DMS153 (cell line): Measurements from ENCODE around the gene CLIC3.

Source experiments
- DNase-seq: peaks from one replicate; lab custom pipeline; 2025; lab: John Stamatoyannopoulos, UW

CLIC3 gene

DNA sequence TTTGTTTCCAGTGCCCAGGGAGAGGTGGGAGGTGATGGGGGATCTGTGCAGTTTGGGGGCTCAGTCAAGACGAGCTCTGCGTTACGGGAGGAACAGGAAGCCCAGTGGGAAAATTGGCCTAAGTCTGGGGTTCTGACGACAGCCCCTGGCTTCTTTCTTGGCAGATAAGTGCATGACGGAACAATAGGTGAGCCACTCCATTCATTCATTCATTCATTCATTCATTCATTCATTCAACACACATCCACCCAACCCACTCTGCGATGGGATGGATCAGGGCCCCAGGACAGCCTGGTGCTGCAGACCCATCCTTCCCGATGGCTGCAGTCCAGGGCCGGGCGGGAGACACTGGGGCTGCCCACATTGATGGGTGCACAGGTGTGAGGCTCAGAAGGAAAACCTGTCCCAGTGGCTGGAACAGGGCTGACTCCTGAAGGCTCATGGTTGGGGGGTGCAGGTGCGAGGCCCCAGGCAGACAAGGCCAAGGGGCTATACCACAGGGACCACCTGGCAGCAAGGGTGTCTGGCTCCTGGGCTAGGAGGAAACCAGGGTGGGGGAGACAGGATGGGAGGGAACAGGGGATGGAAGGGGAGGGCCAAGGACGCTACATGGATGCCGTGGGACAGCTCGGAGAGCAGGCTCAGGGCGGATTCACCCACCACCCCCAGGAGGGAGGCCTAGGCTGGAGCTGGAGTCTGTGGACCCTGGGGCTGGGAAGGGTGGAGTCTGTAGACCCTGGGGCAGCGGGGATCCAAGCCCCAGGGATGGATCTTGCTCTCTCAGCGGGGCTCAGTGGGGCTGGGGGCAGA is 15.5 kb downstream of the CLIC3 start:
- DNase-seq = no peak

DNA sequence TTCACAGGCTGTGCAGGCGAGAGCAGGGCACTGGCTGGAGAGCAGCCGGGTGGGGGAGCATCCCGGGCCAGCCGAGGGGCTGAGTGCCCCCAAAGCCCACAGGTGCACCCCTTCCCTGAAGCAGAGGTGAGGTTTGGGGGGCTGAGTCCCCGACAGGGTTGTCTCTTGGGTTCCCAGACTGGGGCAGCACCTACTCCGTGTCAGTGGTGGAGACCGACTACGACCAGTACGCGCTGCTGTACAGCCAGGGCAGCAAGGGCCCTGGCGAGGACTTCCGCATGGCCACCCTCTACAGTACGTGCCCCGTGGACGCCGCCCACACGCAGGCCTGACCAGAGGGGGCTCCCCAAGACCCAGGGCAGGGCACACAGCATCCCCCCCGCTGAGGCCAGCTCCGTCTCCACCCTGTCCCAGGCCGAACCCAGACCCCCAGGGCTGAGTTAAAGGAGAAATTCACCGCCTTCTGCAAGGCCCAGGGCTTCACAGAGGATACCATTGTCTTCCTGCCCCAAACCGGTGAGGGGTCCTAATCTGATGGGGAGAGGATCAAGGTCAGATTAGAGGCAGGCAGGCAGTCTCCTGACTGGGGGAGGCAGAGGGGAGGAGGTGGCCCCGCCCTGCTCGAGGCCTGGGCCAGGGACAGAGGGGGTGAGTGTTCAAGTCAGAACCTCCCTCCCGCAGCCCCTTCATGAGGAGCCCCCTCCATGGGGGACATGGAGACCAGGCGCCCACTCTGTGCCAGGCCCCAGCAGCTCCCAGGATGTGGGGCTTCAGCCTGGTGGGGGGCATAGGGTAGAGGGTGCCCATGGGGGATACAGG is 16.4 kb downstream of the CLIC3 start:
- no peak for DNase-seq

DNA sequence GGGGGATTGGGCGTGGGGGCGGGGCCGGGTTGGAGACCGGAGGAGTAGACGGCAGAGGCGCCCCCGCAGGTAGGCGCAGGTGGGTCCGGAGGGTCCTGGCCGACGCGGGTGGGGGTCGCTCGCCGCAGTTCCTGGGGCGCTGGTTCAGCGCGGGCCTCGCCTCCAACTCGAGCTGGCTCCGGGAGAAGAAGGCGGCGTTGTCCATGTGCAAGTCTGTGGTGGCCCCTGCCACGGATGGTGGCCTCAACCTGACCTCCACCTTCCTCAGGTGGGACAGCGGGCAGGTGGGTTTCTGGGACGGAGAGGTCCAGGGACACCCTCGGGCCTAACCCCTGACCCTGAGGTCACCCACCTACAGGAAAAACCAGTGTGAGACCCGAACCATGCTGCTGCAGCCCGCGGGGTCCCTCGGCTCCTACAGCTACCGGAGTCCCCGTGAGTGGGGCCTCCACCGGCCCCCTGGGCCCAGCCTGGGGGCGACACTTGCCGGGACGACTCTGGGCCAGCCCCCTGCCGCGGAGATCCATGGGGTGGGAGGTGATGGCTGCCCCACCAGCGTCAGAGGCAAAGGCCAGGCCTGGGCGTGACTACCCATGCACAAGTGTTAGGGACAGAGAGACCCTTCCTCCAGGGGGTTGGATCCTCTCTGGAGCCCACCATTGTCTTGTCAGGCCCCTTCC is 17.4 kb downstream of the CLIC3 start:
- DNase-seq = no peak

DNA sequence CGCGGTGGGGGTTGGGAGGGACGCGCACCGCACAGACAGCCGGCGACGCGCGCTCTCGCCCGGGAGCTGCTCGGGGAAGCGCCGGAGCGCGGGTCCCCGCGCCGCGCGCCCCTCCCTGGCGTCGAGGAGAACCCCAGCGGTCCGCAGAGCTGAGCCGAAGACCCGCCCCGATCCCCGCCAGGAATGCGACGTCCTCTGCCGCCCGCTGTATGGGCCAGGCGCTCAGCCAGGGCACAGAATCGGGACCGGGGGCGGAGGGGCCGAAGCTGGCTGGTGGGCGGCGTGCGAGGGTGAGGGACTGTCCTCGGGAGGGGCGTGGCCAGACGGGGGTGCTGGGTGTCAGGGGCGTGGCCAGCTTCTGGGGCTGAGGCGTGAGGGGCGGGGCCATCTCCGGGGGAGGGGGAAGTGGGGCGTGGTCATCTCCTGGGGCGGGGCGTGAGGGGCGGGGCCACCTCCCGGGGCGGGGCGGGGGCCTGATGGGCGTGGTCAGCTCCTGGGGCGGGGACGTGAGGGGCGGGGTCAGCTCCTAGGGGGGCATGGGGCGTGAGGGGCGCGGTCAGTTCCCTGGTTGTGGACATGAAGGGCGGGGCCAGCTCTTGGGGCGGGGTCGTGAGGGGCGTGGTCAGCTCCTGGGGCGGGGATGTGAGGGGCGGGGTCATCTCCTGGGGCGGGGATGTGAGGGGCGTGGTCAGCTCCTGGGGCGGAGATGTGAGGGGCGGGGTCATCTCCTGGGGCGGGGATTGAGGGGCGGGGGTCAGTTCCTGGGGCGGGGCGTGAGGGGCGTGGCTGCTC is 18.1 kb downstream of the CLIC3 start:
- peak; percentile 32 for DNase-seq

DNA sequence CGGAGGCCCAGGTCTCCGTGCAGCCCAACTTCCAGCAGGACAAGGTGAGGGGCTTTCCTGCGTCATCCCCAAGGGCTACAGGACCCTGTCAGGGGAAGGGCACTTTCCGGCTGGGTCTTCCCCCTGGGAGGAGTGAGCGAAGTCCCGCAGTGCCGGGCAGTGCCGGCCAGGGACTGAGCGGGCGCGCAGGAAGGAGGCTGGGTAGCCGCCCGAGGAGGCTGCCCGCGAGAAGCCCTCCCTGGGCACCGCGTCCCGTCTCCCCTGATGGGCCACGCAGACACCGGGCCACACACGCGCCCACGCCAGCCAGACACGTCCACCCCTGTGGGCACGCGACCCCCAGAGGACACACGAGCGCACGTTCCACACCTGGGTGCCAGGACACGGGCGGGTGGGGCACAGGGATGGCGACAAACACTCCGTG is 18.7 kb downstream of the CLIC3 start:
- no peak for DNase-seq

DNA sequence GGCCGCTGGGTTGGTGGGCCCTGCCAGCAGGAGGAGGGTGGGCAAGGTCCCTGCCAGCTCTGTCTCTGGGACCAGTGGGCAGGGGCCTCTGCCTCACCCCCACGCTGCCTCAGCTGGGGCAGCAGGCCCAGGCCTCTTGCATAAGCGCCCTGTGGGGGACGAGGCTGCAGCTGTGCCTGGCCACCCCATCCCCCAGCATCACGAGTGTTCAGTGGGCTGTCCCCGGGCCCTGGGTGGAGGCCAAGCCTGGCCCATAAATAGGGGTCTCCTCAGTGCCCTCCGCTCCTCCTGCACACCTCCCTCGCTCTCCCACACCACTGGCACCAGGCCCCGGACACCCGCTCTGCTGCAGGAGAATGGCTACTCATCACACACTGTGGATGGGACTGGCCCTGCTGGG is 19.1 kb downstream of the CLIC3 start, which contains the start of gene PTGDS:
PTGDS (plus strand) TSS at position 282 of the 400 bp plus-strand sequence; CDS start at position 357, 75 bp downstream.
- DNase-seq = no peak

DNA sequence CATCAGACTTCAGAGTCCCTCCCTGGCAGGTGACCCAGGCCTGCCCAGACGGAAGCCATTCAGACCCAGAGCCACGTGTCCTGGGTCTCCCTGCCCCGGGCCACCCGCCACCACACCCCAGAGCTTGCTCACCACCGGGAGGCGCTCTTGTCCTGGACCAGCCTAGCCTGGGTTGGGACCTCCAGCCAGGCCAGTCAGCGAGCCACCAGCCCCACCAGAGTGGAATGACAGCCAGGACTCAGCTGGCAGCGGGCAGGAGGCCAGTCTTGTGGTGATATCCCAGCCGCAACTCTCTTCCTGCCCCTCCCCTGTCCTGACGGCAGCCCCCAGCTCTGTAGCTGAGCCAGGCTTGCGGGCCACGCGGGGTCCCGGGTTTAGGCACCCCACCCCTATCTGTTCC is 20.7 kb downstream of the CLIC3 start:
- no peak for DNase-seq

DNA sequence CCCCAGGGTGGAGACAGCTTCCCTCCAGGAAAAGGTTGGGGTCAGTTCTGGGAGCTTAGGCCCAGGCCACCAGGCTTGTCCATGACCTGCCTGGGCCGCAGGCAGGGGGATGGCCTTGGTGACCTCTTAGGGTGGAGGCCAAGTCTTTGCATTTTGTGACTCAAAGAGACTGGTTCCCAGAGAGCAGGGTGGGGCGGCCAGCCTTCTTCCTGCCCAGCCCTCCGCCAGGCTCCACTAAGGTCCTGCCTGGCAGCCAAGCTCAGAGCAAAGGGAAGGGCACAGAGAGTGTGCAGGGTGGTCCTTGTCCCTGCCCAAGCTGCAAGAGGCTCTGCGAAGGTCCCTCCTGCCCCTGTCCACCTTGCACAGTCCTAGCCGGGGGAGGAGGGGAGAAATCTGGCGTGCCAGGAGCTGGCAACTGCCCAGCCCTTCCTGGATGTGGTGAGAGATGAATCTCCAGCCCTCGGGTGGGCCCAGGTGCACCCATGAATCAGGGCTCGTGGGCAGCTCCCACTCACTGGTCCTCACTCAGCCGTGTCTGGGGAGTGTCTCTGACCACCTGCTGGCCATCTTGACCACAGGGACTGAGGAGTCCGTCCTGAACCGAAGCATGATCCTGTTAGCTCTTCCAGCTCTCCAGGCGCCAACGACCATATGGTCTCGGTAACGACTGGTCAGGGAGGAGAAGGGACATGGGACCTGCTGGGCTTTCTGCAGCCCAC is 21.4 kb downstream of the CLIC3 start:
- no peak for DNase-seq

DNA sequence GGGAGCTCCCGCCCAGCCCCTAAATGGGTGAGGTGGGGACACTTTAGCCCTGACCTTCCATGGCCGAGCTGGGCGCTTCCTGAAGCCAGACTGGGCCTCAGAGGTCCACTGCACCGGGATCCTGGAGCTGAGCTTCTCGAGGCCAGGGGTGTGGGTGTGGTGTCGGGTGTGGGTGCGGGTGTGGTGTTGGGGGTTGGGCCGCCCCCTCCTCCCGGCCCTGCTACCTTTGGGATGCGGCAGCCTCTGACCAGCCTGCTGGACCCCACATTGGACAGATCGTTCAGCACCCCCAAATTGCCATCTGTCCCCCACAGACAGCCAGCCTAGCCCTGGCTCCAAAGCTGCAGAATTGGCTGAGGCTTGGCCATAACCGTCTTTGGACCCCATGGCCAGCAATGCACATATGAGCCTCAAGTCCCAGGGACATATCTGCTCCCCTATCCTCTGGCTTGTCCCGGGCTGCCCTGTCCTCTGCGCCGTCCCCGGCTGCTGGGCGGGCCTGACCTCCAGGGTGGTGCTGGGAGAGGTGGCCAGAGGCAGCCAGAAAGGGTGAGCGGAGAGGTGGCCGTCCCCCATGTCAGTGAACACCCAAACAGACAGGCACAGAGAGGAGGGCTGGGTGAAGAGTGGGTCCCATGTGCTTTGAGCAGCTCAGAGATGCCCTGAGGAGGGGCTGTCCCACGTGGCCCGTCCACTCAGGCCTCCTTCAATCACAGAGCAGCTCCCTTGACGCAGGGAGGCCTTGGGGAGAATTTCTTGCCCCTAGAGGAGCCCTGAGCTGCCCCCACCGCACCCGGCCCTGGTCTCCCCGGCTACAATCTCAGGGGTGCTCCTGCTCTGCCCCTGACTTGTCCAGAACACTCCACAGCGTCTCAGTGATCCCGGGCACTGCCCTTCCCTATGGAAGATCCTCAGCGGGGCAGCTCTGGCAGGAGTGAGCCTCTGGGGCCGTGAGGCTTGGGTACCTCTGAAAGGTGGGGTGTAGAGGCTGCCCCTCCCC is 22.4 kb downstream of the CLIC3 start:
- DNase-seq = no peak

DNA sequence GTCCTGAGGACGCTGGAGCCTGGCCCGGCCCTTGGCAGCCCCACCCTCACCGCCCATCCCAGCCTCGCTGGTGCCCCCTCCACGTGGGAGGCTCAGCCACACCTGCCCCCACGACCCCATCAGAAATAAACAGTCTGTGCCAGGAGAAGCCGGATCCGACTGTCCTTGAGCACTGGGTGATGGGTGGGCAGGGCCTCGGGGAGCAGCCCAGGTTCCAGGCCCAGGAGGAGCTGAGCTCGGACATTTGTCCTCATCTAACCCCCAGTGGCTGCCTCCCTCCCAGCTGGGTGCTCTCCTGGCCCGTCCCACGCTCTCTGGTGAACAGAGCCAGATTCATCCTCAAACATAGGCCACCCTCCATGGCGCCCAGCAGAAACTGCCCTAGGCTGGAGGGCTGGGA is 23.6 kb downstream of the CLIC3 start:
- no peak for DNase-seq

DNA sequence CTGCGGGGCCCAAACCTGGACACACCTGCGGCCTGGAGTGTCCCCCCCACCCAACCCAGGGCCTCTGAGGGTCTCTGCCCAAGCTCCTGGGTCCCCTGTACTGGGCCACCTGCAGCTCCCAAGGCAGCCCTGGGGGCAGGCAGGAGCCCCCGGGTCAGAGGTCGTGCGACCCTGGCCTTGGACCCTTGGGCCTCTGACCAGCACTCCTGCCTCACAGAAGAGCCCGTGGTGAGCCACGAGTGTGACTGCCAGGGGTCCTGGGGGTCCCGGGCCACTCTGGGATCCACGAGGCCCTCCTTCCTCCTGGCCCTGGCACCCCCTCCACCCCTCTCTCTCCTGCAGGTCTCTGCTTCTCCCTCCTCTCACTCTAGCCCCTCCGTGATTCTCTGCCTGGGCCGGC is 24.0 kb downstream of the CLIC3 start:
- no peak for DNase-seq

DNA sequence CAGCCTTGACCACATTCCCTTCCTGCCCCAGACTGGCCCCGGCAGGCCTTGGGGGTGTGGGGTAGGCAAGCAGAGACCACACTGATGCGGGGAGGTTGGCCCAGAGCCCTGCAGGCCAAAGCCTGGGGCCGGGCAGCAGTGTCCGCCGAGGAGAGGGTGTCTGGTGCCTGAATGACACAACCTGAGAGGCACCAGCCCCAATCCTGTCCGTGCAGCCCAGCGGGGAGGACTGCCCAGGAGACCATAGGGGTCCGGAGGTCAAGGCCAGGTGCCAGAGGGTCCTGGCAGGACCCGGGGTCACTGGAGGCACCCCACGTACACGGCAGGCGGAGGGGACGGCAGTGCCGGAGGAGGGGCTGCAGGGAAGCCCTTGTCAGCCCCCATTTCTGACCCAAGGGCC is 24.6 kb downstream of the CLIC3 start:
- DNase-seq = no peak

DNA sequence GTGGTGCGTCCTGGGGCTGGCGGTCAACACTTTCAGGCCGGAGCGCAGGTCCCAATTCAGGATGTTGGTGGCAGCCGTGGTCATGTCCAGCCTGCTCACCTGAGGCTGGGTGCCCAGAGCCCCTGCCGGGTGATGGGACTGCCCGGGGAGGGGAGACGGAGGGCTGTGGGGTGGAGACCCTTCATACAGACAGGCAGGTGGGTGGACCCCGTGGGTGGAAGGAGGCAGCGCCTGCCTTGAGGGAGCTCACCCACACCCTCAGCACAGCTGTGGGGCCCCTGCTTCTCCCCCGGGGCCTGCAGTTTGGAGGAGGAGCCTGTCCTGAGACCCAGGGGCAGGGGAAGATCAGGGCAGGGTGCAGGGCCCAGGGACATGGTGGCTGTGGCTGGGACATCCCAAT is 26.0 kb downstream of the CLIC3 start:
- no peak for DNase-seq

DNA sequence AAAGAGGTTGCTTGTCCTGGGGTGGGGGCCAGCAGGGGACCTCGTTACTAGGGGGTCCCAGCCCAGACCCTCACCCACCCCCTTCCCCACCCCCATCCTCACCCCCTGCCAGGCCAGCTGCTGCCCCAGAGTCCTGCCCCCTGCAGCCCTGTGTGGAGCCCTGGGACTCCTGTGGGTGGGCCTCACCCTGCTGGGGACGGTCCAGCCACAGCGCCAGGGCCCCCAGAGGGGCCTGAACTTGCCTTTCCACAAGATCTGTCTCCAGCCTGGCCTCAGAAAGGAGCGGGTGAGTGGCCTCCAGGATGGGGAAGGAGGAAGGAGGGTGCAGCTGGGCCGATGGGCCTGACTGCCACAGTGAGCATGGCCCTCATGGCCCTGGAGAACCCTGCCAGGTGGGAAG is 26.6 kb downstream of the CLIC3 start:
- DNase-seq = no peak

DNA sequence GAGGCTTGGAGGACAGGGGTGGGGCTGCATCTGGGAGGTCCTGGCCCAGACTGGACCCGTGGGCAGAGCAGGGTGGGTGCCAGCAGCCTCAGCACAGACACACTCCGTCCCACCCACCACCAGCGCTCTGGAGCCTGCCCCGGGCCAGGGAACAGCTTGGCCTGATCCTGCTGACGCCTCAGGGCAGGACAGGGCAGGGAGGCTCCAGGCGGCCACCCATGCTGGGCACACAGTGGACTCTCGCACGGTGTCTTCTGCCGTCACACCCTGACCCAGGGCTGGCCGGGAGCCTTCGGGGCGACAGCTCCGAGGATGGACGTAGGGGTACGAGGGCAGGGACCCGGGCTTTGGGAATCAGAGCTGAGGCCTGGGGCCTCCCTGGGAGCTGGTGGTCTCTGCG is 27.2 kb downstream of the CLIC3 start:
- DNase-seq = no peak

DNA sequence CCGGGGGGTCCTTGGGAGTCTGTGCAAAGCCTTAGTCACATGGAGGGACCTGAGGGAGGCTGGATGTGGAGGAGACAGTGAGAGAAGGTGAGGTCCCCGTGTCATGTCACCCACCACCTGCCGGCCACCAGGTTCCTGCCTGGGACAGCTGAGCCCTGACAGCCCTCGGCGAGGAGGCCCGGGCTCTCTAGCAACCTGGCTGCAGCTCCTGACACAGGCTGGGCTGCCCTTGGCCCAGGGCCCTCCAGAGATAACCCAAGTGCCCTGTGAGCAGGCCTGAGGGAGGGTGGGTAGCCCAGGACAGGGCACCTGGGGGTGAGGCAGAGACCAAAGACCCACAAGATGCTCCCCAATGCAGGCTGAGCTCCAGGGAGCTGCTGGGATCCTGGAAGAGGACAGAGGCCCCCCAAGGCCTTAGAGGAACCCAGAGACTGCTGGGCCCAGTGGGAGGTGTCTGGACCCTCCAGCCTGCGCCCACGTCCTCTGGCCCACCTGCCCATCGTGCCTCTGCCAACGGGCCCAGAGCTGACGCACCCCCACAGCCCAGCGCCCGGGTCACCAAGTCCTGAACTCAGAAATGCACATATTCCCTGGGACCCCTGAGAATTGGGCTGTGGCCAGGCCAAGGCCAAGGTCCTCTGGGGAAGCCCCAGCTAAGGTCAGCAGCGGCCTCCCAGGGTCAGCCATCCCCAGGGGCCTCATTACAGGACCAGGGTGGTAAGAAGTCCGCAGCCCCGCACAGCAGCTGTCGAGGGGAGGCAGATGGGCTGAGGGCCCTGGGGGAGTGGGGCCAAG is 27.8 kb downstream of the CLIC3 start:
- DNase-seq = no peak

DNA sequence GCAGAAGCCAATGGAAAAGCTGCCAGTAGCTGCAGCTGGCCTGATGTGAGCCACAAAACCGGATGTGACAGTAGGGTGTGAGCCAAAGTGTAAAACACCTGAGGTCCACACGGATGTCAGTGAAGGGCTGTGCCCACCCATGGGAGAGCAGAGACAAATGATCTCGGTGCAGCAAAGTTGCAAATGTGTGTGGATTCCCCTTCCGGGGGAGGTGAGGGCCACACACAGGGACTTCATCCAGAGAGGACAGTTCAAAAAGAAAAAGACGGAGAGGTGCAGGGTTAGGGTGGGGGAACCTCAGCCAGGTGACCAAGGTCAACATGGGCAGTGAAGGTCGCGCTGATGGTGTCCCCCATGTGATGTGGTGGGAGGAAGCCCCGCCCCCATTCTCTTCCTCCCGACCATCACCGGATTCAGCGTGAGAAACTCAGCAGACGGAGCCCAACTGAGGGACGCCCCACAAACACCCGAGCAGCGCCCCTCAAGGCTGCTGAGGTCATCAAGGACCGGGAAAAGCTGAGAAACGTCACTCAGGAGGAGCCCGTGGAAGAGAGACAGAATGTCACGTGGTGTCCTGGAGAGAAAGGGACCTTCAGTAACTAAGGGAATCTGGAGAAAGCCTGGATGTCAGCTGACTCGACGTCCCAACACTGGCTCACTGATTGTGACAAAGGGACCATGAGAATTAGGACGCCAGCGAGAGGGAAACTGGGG is 30.4 kb downstream of the CLIC3 start:
- no peak for DNase-seq

DNA sequence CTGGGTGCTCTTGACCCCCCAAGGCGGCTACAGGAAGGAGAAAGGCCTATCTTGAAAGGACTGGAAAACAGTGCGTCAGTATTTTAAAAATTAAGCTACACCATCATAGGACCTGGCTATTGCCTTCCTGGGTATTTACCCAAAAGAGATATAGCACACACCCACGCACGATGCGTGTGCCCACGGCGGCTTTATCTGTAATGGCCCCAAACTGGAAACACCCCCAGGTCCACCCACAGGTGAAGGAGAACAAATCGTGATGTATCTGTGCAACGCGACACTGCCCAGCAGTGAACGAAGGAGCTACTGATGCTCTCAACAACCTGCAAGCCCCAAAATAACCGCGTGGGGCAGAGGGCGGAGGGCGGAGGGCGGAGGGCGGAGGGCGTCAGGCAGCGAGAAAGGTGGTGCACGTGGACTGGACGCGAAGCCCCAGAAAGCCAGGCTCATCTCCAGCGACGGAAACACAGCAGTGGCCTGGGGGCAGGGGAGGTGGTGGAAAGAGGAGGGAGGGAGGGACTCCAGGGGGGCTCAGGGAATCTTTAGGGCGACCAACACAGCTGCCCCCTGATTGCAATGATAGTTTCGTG is 31.4 kb downstream of the CLIC3 start:
- DNase-seq = no peak
